Measurements from ENCODE around the gene MAD1L1. TPM values are rescaled to one million over a fixed set of nuclear protein-coding genes. Genes with fewer than 3 reads are reported as not detected.

Gene MAD1L1
- total RNA-seq, 1 donor from 2014 or later = 32.7 TPM

GRCh38 chr7:2190531-2190930, 42.2 kb downstream of the MAD1L1 start:
- H3K4me3 Mint-ChIP-seq (ENCODE audit: unreplicated experiment) = no peak overlapping the region
- TF ChIP-seq CTCF (IDR thresholded peaks at IDR 0.05) = no peak
- H3K4me1 Mint-ChIP-seq (ENCODE audit: unreplicated experiment) = no peaks in the 10 kb centered on the region
- H3K27ac Mint-ChIP-seq (ENCODE audit: unreplicated experiment) = no peak overlapping the region
- DNase-seq (ENCODE audit: extremely low spot score, unreplicated experiment) = no peak
- H3K9me3 Mint-ChIP-seq (ENCODE audit: unreplicated experiment) = peaks cover 16% of the 10 kb centered on the region
- no peaks in the 10 kb centered on the region for H3K27me3 Mint-ChIP-seq (ENCODE audit: unreplicated experiment)
- peaks cover 35% of the 10 kb centered on the region for H3K36me3 Mint-ChIP-seq (ENCODE audit: unreplicated experiment)

GRCh38 chr7:2186166-2186565, 46.6 kb downstream of the MAD1L1 start:
- TF ChIP-seq CTCF (IDR thresholded peaks at IDR 0.05) = no peak
- Mint-ChIP-seq H3K4me1 (ENCODE audit: unreplicated experiment) (no peaks in the 10 kb centered on the region), H3K27me3 (ENCODE audit: unreplicated experiment) (no peaks in the 10 kb centered on the region), H3K9me3 (ENCODE audit: unreplicated experiment) (peaks cover 16% of the 10 kb centered on the region), H3K27ac (ENCODE audit: unreplicated experiment) (no peak overlapping the region), H3K36me3 (ENCODE audit: unreplicated experiment) (peaks cover 30% of the 10 kb centered on the region), H3K4me3 (ENCODE audit: unreplicated experiment) (no peak overlapping the region)
- DNase-seq (ENCODE audit: extremely low spot score, unreplicated experiment) = no peak

- Mint-ChIP-seq H3K4me1 (ENCODE audit: unreplicated experiment) (no peaks in the 10 kb centered on the region), H3K4me3 (ENCODE audit: unreplicated experiment) (no peak overlapping the region), H3K36me3 (ENCODE audit: unreplicated experiment) (peaks cover 29% of the 10 kb centered on the region), H3K27me3 (ENCODE audit: unreplicated experiment) (no peaks in the 10 kb centered on the region), H3K27ac (ENCODE audit: unreplicated experiment) (no peak overlapping the region), H3K9me3 (ENCODE audit: unreplicated experiment) (peaks cover 16% of the 10 kb centered on the region)
- no peak for TF ChIP-seq CTCF (IDR thresholded peaks at IDR 0.05)
- DNase-seq (ENCODE audit: extremely low spot score, unreplicated experiment) = no peak
Measured at GRCh38 chr7:2185715-2186114, 47.0 kb downstream of the MAD1L1 start.

DNA sequence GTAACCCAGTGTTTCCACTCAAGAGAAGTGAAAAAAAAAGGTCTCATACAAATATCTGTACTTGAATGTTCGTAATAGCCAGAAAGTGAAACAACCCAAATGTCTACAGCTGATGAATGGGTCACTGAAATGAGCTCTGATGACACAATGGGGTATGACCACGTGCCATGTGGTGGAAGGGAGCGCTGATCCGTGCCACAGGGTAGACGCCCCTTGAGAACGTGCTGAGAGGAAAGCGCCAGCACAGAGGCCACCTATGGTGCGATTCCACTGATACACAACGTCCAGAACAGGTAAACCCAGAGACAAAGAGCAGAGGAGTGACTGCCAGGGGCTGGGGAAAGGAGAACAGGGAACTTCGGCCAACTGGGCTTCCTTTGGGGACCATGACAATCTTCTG, 50.3 kb downstream of the MAD1L1 start:
- no peak for DNase-seq (ENCODE audit: extremely low spot score, unreplicated experiment)
- Mint-ChIP-seq H3K27me3 (ENCODE audit: unreplicated experiment) (no peaks in the 10 kb centered on the region), H3K4me1 (ENCODE audit: unreplicated experiment) (no peaks in the 10 kb centered on the region), H3K27ac (ENCODE audit: unreplicated experiment) (no peak overlapping the region), H3K9me3 (ENCODE audit: unreplicated experiment) (no peaks in the 10 kb centered on the region), H3K4me3 (ENCODE audit: unreplicated experiment) (no peak overlapping the region), H3K36me3 (ENCODE audit: unreplicated experiment) (peaks cover 9% of the 10 kb centered on the region)
- TF ChIP-seq CTCF (IDR thresholded peaks at IDR 0.05) = no peak

GRCh38 chr7:2181077-2181854, 51.5 kb downstream of the MAD1L1 start:
- H3K27ac Mint-ChIP-seq (ENCODE audit: unreplicated experiment) = no peak overlapping the region
- no peaks in the 10 kb centered on the region for H3K27me3 Mint-ChIP-seq (ENCODE audit: unreplicated experiment)
- TF ChIP-seq CTCF (IDR thresholded peaks at IDR 0.05) = no peak
- no peak for DNase-seq (ENCODE audit: extremely low spot score, unreplicated experiment)
- H3K4me1 Mint-ChIP-seq (ENCODE audit: unreplicated experiment) = peaks cover 2% of the 10 kb centered on the region
- no peaks in the 10 kb centered on the region for H3K9me3 Mint-ChIP-seq (ENCODE audit: unreplicated experiment)
- H3K36me3 Mint-ChIP-seq (ENCODE audit: unreplicated experiment) = peaks cover 9% of the 10 kb centered on the region
- no peak overlapping the region for H3K4me3 Mint-ChIP-seq (ENCODE audit: unreplicated experiment)

Measured in osteocyte (in vitro differentiated cells).